DMS153 (cell line): Measurements from ENCODE around the gene TASL.
"Not testable (repeated sequence)": the region's sequence is repeated elsewhere in the genome, so short reads cannot be mapped to it uniquely, and the experiment has no call there.

Source experiments
- DNase-seq: peaks from one replicate; lab custom pipeline; 2025; lab: John Stamatoyannopoulos, UW

The TASL gene

DNA sequence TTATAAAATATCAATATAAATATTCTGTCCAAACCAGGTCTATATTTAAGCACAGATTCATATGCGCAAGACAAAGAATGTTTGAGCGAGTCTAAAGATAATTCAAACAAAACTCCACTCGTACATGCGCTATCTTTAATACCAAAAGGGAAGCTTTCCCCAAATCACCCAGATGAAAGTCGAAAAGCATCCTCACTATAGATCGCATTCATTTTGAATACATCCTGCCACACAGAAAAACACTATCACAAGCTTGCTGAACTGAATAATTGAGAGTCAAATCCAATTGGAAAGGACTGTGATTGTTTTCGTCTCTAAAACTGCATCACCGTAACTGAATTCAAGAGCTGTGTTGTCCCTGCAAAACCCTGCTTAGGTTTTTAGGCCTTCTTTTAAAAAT, 685 bp downstream of the TASL start:
- no peak for DNase-seq

DNA sequence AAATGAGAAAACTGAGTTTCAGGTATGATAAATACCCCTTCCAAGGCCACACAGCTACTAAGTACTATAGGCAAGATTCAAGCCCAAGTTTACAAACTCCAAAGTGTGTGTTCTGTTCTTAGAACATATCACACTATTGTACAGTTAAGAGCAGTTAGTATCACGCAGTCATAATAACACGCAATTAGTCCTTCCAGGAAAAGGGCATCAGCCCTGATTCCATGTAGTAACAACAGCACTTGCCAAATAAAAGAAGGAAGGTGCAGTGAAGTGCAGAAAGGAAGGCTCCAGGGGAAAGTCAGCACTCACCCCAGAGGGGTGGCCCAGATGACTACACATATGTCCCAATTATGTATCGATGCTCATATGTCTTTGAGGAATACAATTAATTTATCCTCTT, 4.4 kb downstream of the TASL start:
- DNase-seq = no peak

DNA sequence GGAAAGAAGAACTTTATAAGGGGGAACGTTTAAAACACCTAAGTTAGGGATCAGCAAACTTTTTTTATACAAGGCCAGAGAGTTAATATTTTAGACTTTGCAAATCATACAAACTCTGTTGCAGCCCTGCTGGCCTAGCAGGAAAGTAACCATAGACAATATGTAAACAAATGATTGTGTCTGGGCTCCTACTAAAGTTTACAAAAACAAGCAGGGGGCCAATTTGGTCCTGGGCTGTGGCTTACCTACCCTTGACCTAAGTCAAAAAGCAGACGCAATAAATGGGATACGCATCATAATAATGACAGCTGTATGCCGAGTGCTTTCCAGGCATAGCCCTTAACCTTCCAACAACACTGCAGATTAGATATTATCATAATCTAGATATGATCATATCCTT, 4.9 kb downstream of the TASL start:
- no peak for DNase-seq

DNA sequence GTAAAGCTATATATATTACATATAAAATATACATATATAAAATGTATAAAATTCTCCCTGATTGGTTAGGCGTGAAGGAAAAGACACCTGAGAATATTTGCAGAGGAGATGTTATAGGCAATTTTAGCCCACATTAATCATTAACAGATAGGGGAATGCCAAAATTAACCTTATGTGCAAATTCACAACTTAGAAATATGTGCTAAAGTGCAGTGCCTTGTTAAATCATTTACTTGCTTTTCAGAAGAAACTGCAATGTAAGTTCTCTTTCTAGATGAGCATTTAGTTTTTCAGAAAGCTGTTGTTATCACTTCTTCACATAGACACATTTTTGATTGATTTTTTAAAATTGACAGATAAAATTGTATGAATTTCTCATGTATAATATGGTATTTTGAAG, 5.6 kb downstream of the TASL start:
- DNase-seq = no peak

DNA sequence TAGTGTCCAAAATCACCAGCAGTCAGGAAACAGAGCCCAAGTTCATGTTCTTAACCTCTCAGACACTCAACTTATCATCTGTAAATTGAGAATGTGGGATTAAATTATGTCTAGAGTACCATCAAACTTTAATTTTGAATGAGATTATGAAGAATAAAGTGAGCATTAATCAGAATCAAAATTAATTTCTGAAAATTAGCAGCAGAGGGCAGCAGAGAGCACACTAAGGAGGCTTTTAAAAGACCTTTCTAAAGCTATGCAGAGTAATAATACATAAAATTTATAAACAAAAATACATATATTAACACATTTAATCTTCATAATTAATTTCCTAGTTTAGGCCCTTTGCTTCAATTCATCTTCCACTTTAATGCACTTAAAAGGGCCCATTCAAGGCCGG, 7.1 kb downstream of the TASL start:
- DNase-seq = no peak

DNA sequence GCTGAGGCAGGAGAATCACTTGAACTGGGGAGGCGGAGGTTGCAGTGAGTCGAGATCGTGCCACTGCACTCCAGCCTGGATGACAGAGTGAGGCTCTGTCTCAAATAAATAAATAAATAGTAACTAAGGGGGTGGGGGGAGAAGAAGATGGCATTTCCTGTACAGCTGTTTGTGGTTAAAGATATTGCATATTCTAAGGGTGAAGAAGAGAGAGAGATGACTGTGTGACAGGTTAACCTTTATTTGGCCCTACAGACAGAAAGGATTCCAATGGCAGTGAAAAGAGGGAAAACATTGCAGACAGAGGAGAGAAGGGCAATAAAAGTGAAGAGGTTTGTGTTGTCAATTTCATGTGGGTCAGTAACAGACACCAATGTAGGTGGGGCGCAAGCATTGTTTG, 9.4 kb downstream of the TASL start:
- DNase-seq = no peak

DNA sequence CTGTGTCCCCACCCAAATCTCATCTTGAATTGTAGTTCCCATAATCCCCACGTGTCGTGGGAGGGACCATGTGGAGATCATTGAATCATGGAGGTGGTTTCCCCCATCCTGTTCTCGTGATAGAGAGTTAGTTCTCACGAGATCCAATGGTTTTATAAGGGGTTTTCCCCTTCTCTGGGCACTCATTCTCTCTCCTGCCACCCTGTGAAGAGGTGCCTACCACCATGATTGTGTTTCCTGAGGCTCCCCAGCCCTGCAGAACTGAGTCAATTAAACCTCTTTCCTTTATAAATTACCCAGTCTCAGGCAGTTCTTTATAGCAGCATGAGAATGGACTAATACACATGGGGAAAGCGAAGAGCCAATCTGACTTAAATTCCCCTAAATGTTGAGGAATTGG, 14.5 kb downstream of the TASL start:
- DNase-seq = not testable (repeated sequence)

DNA sequence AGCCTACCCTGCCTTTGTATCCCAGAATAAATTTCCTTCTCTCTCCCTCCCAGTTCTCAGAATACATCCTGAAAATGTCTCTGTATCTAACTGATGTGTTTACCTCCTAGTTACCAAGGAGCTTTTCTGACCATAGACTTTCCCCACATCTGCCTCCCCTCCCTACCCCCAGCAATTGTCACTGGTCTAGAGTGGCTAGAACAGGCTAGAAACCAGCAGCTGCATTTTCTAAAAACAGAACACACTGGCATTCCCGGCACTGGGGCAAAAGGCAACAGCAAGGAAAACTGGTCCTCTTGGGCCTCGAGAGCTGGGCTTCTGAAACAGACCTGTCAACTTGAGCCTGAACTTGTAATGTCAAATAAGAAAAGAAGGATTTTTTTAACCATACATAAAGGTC, 16.4 kb downstream of the TASL start:
- DNase-seq = no peak

DNA sequence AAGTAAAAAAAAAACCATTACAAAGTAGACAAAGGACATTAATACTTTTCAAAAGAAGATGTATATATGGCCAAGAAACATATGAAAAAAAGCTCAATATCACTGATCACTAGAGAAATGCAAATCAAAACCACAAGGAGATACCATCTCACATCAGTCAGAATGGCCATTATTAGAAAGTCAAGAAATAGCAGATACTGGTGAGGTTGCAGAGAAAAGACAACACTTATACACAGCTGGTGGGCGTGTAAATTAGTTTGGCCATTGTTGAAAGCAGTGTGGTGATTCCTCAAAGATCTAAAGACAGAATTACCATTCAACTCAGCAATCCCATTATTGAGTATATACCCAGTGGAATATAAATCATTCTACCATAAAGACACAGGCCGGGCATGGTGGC, 39.3 kb downstream of the TASL start:
- no peak for DNase-seq

DNA sequence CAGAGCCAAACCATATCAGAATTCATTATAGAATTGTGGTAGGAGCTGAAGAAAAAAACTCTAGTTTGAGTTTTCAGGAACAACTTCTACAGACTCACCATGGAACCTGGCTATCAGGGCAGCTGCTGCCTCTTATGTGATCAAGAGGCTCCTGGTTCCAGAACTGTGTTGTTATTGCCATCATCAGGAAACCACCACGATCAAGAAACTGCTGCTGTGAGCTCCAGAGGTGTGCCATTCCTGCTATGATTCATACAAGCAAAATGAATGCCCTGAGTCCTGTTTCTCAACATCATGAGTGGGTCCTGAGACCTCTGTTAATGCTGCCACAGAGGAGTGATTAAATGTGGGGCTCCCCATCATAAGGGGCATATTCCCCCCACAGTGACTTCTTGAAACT, 43.7 kb downstream of the TASL start:
- DNase-seq = no peak

DNA sequence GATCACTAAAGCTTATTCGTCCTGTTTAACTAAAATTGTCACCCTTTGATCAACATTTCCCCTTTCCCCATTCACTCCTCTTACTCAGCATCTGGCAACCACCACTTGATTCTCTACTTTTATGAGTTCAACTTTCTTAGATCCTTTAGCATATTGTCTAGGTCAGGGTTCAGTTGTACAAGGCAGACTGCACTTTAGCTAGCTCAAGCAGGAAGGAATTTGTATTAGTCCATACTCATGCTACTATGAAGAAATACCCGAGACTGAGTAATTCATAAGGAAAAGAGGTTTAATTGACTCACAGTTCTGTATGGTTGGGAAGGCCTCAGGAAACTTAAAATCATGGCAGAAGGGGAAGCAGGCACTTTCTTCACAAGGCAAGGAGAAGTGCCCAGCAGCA, 44.3 kb downstream of the TASL start:
- DNase-seq = no peak

DNA sequence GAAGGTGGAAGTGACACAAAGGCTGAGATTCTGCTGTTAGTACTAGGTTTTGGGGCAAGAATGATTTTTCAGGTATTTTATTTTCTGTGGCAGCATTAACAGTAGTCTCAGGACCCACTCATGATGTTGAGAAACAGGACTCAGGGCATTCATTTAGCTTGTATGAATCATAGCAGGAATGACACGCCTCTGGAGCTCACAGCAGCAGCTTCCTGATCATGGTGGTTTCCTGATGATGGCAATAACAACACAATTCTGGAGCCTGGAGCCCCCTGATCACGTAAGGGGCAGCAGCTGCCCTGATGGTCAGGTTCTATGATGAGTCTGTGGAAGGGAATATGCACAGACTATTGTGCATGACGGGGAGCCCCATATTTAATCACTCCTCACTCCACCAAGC, 47.0 kb downstream of the TASL start:
- DNase-seq = no peak

DNA sequence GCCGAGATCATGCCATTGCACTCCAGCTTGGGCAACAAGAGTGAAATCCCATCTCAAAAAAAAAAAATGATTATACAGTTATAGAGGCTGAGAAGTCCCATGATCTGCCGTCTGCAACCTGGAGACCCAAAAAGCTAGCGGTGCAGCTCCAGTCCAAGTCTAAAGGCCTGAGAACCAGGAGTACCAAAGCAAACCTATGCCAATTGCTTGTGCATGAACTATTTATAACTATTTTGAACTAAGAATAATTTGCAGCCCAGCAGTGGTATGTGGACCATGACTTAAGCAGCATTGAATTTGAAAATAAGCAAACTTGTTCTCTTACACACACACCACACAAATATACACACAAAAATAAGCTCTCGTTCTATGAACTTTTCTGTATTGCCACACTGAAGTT, 51.8 kb downstream of the TASL start:
- DNase-seq = no peak

DNA sequence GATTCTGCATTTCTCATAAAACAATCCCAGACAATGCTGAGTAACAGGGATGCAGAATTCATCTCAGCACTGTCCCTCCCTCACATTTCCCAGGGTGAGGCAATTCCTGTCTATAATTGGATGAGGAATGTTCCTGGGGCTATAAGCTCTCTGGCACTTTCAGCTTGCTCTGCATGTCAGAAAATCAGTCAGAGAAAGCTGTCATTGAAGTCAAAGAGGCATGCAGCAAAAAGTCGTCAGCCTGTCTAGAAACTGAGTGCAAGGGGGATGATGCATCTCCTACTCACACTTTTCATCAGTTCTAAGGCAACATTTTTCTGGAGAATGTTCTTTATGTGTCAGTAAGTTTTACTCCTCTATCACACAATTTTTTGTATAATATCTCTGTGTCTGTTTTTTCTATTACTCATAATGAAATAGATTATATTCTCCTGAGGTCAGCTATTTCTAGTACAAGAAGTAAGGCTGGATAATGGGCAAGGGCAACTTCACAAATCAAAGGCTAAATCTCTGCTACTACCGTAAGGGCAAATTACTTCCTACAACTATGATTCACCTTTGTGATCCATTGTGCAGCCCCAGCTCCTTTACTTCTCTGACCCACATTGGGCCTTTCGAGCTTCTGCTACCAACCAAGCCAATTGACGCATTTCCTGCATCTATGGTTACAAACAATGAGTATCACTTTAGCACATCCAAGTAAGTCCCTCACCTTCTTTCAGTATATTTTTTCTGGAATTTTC, 56.0 kb downstream of the TASL start:
- DNase-seq = no peak

DNA sequence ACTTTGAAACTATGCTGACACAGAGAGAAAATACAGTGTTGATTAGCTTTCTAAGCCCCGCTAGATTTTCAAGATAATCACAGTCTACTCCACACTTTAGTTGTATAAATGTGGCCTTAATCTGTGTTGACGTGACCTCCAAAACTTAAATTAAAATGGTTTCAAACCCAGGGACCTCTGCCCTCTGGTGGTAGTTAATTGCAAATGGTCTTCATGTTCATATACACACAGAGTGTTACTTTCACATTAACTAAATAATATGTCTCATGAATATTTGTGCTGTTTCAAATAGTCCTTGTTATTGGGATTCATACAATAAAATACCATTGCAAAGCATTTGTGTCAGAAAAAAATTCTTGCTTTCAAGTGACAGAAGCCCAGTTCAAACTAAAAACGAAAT, 64.3 kb downstream of the TASL start:
- DNase-seq = no peak
